Renal cortex interstitium (tissue), 11 donors: ENCODE measurements around the gene DPH2. TPM values are rescaled to one million over a fixed set of nuclear protein-coding genes. Genes with fewer than 3 reads are reported as not detected.

Experiments used
- DNase-seq, 11 donors: peaks; one replicate each; pipeline ENCODE4 v3.0.0-alpha.2; 2013; ENCODE audit warnings: low read depth in 9 of 11, low spot score in 4 of 11; ENCODE audit errors: extremely low read depth in 1 of 11
- polyA plus RNA-seq, 3 donors: library from polyadenylated mRNA; unstranded; fragments of 120-200 nt; gene quantifications; one replicate each; pipeline ENCODE4 v1.2.1, GENCODE V29; 2013; ENCODE audit not compliant: insufficient read length in 3 of 3

DPH2 gene
- polyA plus RNA-seq, 3 donors: 21.4 to 23.7 (median 22.4) TPM

DNA sequence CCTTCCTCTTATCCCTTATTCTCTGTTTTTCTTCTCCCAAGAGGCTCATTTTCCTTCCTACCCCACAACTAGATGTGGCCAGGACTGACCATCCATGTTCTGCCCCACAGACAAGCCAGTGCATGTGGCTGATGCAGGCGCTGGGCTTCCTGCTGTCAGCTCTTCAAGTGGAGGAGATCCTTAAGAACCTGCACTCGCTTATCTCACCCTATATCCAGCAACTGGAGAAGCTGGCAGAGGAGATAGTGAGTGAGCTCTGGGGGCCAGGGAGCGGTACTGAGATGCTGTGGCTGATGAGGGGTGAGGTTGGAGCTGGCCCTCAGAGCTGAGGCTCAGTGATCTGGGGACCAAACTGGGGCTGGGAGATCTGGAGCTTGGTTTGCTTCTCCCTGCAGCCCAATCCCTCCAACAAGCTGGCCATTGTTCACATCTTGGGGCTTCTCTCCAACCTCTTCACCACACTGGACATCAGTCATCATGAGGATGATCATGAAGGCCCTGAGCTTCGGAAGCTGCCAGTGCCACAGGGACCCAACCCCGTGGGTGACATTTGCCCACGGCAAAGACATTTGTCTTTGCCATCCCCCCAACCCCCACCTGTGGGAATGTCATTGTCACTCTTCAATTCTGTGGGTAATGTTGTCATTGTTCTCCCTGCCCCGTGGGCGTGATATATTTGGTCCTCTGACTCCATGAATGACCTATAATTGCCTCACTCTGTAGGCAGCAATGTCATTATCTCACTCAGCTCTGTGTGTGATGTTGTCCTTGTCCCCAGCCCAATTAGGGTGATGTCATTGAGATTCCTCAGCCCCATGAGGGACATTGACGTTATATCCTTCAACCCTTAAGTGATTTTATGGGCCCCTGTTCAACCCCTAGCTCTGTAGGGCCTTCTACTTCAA is 11.2 kb upstream of the DPH2 start:
- no peak for DNase-seq

DNA sequence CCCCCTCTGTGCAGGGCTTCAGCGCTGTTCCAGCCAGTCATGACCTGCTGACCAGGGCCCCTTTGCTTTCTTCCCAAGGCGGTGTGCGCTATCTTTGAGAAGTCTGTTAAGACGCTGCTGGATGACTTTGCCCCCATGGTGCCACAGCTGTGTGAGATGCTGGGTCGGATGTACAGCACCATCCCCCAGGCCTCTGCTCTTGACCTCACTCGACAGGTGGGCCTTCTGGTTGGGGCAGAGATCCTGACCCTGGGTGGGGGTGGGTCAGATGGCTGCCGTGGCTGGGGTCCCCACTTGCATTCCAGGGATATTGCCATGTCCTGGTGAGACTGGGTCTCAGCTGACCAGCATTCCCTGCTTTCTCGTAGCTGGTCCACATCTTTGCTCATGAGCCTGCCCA is 9.0 kb upstream of the DPH2 start:
- no peak for DNase-seq

DNA sequence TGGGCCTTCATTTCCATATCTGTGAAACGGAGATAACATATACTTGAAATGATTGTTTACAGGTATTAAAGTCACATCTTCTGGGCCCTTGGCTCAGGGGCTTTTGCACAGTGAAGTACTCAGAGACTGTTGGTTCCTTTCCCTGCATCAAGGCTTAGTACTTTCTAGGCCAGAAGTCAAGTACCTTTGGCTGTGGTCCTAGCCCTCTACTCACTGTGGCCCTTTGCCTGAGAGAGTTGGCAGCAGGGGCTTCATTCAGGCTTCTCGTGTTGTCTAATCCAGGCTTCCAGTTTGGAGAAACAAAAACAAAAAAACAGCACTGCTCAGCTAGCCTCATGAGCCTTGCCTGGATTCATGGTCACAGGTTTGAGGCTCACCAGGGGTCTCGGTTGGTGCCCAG is 8.1 kb upstream of the DPH2 start:
- no peak for DNase-seq

DNA sequence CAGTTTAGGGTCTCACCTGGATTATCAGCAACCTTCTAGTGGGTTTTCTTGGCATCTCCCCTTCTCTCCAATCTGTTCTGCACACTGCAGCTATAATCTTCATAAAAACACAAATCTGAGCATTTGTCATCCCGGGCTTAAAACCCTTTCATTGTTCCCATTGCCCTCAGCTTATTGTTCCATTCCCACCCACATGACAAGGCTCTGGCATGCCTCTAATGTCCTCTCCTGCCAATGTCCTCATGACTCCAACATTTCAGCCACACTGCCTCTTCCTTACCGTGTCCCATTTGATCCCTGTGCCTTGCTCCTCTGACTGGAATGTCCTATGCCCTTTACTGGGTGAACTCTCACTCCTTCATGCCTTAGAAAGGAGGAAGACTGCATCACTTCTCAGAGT is 7.5 kb upstream of the DPH2 start:
- DNase-seq: no peak

DNA sequence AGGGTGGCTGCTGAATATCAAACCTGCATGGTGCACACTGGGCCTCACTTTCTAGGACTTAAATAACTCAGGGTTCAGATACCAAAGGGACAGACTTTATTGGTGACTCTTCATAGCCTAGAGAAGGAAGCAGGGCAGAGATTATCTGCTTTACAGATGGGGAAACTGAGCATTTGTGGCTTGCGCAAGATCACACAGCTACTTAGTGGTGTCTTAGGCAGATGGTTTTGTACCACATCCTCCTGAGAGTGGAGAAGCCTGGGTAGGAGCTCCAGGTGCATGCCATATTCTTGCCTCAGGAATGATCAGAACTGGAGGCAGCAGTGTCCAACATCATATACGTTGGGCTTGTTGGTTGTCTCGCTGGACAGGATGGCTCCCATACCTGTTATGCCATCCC is 6.8 kb upstream of the DPH2 start:
- no peak for DNase-seq

DNA sequence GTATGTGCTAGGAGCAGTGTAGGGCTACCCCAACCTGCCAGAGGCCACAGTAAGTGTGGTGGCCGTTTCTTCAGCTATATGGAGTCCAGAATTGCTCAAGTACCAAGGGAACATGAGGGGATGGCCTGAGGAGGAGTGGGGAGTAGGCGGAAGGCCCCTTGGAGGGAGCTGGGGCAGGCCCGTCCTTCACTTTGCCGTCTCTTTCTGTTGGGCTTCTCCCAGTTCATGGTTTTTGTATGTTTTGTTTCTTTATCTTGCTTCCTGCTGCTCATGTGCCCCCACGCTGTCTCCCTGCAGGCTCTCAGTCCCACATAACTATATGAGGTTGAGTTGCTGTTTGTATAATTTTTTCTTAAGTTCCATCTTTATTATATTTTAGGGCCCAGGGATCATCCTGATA is 5.9 kb upstream of the DPH2 start:
- no peak for DNase-seq

DNA sequence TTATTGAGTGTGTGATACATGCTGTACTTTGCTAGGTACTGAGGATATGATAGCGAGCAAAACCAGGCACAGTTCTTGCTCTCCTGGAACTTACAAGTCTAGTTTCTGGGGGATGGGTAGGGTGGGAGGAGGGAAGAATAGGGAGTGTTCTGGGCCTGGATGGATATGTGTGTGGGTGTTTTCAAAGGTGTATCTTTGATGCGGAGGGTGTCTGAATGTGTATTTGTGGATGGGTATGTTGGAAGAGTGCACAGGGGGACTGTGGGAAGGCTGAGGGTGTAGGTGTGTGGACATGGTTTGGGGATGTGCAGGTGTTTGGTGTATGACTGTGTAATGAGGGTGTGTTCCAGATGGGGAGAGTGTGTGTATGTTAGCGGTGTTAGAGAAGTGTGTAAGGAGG is 4.5 kb upstream of the DPH2 start:
- no peak for DNase-seq

DNA sequence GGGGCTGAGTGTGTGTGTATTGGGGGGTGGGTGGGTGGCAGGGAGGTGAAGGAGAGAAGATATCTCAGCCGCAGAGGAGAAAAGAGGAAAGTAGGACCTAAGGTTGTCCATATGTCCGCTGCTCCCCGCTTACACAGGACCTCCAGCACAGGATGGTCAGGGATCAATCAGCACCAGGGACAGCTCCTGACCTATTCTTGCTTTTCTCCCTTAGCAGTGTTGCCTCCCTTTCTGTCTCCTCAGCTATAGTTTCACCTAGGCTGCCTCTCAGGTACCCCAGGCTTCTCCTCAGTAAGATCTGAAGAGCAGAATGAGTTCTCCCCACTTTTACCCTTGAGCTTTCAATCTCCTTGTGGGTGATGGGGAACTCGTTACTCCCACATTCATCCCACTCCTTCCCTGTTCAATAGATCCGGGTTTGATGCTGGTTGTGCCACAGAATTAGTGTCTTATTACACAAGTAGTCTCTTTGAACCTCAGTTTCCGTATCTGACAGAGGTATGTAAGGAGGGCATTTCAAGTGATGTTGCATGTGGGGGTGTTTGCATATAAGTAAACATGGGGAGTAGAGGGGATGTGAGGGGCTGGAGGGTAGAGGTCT is 1.4 kb upstream of the DPH2 start:
- DNase-seq: no peak

DNA sequence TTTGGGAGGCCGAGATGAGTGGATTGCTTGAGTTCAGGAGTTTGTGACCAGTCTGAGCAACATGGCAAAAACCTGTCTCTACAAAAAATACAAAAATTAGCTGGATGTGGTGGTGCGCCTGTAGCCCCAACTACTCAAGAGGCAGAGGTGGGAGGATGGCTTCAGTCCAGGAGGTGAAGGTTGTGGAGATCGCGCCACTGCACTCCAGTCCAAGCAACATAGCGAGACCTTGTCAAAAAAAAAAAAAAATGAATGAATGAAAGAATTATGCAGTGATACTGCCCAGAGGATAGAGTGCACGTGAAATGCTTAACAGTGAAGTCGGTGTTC is 429 bp upstream of the DPH2 start:
- no peak for DNase-seq

DNA sequence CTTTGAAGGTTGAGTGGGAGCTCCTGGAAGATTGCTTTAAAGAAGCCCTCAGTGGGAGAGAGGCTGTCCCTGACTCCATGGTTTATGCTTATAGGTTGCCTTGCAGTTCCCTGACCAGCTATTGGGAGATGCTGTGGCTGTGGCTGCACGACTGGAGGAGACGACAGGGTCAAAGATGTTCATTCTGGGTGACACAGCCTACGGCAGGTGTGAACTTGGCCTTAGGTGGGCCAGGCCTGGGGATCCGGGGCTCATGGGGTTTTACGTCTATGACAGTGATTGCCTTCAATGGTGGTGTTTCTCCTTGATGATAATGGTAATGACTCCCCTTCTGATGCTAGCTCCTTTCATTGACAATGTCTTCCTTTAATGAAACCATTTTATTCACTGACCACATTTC is 692 bp downstream of the DPH2 start:
- no peak for DNase-seq

DNA sequence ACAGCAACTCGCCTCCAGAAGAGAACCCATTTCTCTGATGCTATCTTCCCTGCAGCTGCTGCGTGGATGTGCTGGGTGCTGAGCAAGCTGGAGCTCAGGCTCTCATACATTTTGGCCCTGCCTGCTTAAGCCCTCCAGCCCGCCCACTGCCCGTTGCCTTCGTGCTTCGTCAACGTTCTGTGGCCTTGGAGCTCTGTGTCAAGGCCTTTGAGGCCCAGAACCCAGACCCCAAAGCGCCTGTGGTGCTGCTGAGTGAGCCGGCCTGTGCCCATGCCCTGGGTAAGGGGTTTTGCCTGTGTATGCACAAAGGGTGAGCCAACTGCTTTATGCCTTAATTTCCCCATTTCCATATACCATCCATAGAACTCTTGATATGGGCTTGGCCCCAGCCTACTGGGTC is 1.1 kb downstream of the DPH2 start:
- DNase-seq: no peak

DNA sequence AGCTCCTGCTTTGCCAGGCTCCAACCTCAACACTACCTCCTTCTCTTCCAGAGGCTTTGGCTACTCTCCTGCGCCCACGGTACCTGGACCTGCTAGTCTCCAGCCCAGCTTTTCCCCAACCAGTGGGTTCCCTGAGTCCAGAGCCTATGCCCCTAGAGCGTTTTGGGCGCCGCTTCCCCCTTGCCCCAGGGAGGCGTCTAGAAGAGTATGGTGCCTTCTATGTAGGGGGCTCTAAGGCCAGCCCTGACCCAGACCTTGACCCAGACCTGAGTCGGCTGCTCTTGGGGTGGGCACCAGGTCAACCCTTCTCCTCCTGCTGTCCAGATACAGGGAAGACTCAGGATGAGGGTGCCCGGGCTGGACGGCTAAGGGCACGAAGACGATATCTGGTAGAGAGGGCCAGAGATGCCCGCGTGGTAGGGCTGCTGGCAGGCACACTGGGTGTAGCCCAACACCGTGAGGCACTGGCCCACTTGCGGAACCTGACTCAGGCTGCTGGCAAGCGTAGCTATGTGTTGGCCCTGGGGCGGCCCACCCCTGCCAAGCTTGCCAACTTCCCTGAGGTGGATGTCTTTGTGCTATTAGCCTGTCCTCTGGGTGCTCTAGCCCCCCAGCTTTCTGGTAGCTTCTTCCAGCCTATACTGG is 1.6 kb downstream of the DPH2 start:
- no peak for DNase-seq

DNA sequence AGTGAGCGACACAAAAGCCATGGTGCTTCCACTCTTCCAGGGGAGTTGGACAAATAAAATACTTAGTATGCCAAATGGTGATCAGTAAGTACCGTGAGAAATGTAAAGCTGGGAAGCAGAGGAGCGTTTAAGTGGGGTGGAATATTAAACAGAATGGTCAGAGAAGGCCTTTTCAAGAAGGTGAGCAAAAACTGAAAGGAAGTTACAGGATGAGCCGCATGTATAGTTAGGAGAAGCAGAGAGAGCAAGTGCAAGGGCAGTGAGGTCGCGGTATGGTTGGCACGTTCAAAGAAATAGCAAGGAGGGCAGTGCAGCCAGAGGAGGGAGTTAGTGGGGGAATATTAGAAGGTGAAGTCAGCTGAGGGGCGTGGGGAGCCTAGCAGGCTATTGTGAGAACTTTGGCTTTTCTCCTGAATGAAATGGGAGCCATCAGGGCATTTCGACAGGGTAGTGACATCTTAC is 4.2 kb downstream of the DPH2 start:
- DNase-seq: no peak

DNA sequence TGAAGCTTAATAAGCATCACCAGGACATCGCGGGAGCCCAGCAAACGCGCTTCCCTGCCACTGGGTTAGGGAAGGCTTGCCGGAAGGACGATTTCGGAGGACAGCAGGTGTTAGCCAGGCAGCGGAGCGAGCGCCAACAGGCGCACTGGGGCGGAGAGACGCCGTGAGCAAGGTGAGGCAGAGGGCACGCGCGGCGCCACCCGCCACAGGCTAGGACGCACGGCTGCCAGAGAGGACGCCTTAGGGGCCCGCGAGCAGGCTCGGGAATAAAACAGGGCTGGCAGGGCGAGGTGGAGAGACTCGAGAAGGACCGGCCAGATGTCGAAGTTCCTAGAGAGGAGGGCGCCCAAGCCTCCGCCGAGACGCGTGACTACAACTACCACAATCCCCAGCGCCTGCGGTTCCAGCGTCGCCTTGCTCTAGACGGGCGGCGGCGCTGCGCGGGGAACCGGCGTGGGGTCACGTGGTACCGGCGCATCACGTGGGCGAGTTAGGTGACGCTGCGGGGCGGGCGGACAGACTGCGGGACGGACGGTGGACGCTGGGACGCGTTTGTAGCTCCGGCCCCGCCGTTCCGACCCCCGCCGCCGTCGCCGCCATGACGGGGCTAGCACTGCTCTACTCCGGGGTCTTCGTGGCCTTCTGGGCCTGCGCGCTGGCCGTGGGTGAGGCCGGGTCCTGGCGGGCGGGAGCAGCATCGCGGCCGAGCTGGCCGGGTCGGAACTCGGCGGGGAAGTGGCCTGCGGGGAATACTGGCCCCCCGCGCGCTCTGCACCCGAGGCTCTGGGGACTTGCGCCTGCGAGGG is 4.8 kb downstream of the DPH2 start, which contains the start of gene ATP6V0B:
Gene ATP6V0B, plus strand, starts transcription at position 518 of the 806 bp plus-strand sequence. Its CDS starts 81 bp downstream, at position 599.
- DNase-seq: peak in 10 of 11 donors; percentile 74 to 92 (median 87)

DNA sequence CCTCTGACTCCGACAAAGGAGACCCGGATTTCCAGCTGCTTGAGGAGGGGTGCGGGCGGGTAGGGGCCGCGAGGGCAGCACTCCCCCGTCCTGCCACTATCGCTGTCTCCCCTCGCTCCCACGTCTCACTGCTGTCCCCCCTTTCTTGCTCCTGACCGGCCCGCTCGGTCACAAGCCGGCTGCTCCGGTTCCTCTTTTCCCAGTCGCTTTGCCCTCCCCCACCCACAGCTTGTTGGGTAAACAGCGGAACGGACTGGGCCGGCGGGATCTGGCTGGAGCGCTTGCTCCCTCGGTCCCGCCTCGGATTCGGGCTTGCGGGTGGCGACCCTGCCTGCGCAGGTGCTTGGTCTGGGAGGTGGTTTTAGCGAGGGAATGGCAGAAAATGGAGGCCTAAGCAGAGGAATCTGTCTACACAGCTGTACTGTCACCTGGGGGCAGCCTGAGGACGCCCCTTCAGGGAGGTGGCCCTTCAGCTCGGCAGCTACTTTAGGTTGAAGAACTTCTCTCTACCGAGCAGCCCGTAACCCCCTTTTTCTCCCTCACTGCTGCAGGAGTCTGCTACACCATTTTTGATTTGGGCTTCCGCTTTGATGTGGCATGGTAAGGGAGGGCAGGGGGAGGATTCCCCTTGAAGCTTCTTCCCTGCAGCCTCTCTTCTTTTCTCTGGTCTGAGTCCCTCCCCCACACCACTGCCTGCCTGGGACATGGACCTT is 5.6 kb downstream of the DPH2 start:
- no peak for DNase-seq

DNA sequence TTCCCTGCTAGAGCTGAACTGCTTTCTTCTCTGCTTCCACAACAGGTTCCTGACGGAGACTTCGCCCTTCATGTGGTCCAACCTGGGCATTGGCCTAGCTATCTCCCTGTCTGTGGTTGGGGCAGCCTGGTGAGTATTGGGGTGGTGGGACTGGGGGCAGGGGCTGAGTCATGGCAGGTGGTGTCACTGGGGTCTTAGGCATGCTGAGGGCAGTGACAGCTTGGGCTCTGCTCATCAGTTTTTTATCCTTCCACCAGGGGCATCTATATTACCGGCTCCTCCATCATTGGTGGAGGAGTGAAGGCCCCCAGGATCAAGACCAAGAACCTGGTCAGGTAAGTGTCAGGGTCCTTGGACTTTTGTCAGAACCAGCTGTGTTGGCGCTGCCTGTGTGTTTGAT is 6.2 kb downstream of the DPH2 start:
- DNase-seq: no peak

DNA sequence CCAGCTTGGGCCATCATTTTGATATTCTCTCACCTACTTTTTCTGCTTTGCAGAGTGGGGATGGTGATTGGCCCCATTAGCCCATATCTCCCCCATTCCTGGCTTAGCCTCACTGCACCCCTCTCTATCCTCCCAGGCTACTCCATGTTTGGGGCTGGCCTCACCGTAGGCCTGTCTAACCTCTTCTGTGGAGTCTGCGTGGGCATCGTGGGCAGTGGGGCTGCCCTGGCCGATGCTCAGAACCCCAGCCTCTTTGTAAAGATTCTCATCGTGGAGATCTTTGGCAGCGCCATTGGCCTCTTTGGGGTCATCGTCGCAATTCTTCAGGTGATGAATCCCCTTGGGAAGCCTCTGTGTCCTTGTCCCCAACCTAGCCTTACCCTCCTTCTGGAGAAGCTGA is 7.1 kb downstream of the DPH2 start:
- DNase-seq: no peak

DNA sequence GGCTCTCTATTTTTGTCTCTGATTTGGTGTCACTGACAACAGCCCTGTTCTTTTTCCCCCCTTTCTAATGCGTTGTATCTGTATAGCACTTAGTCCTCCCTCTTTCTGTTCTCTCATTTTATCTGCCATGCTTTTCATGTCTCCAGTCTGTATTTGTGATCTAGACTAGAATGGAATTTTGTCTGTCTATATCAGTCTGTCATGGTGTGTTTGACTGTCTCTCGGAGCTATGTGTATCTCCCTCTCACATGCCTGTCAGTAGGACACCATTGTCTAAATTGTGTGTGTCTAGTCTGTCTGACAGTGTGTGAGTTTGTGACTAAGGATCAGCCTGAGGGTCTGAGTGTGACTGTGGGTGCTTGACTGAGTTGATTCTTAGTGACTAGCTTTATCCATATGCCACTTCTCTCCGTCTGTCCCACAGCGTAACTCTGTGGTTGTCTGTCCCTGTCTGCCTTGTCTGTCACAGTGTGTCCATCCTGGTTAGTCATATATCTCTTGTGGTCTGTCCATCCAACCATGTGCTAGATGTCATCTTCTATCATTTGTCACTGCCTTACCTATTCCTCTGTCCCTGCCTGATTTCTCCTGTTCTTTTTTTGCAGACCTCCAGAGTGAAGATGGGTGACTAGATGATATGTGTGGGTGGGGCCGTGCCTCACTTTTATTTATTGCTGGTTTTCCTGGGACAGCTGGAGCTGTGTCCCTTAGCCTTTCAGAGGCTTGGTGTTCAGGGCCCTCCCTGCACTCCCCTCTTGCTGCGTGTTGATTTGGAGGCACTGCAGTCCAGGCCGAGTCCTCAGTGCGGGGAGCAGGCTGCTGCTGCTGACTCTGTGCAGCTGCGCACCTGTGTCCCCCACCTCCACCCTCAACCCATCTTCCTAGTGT is 7.8 kb downstream of the DPH2 start:
- no peak for DNase-seq
